NCI-H748 (cell line): ENCODE data around the gene ISLR2.

Experiments
- DNase-seq: peaks from one replicate; lab custom pipeline; 2025; ENCODE audit not compliant: unreplicated experiment; lab: John Stamatoyannopoulos, UW

Gene ISLR2

GRCh38 chr15:74128785-74129585 is 1.4 kb upstream of the ISLR2 start:
- DNase-seq: peak; percentile 37

GRCh38 chr15:74129586-74130154 is 716 bp upstream of the ISLR2 start:
- DNase-seq: peak; percentile 63

GRCh38 chr15:74130849-74131627 is 652 bp downstream of the ISLR2 start:
- no peak for DNase-seq

- DNase-seq: no peak
Measured at GRCh38 chr15:74131628-74132413, 1.4 kb downstream of the ISLR2 start.

- DNase-seq: no peak
Measured at GRCh38 chr15:74132681-74133651, 2.6 kb downstream of the ISLR2 start.

GRCh38 chr15:74133694-74134386 is 3.5 kb downstream of the ISLR2 start:
- no peak for DNase-seq

- DNase-seq: no peak
Measured at GRCh38 chr15:74134387-74135027, 4.1 kb downstream of the ISLR2 start.

GRCh38 chr15:74135041-74135565 is 4.7 kb downstream of the ISLR2 start:
- DNase-seq: no peak

GRCh38 chr15:74136540-74136813 is 6.1 kb downstream of the ISLR2 start:
- no peak for DNase-seq

GRCh38 chr15:74136814-74137536 is 6.6 kb downstream of the ISLR2 start:
- peak; percentile 39 for DNase-seq

- no peak for DNase-seq
Measured at GRCh38 chr15:74137537-74137894, 7.1 kb downstream of the ISLR2 start.

GRCh38 chr15:74138642-74139041 is 8.3 kb downstream of the ISLR2 start:
- DNase-seq: no peak

GRCh38 chr15:74141591-74141990 is 11.2 kb downstream of the ISLR2 start:
- DNase-seq: no peak

GRCh38 chr15:74144153-74144775 is 13.9 kb downstream of the ISLR2 start:
- no peak for DNase-seq

GRCh38 chr15:74146277-74146800 is 16.0 kb downstream of the ISLR2 start:
- DNase-seq: no peak

GRCh38 chr15:74147051-74147450 is 16.7 kb downstream of the ISLR2 start:
- DNase-seq: no peak

GRCh38 chr15:74155766-74156417 is 25.5 kb downstream of the ISLR2 start:
- no peak for DNase-seq
